Type B pancreatic cell (in vitro differentiated cells): ENCODE data around the gene ARHGEF10L. TPM values are rescaled to one million over a fixed set of nuclear protein-coding genes. Genes with fewer than 3 reads are reported as not detected.

Experiments used
- DNase-seq: peaks from one replicate; pipeline ENCODE4 v3.0.0; 2021; ENCODE audit warnings: mixed read lengths; ENCODE audit not compliant: unreplicated experiment; ENCODE audit errors: extremely low spot score
- H3K27ac Mint-ChIP-seq: 2 replicates; pipeline ENCODE4 v1.8.0; 2021; ENCODE audit warnings: mild to moderate bottlenecking, mixed read lengths
- H3K27me3 Mint-ChIP-seq: 2 replicates; pipeline ENCODE4 v1.8.0; 2021; ENCODE audit warnings: mixed read lengths
- H3K36me3 Mint-ChIP-seq: 2 replicates; pipeline ENCODE4 v1.8.0; 2021; ENCODE audit warnings: mixed read lengths
- H3K4me1 Mint-ChIP-seq: one replicate; pipeline ENCODE4 v1.8.0; 2021; ENCODE audit warnings: mixed read lengths; ENCODE audit not compliant: unreplicated experiment
- H3K4me3 Mint-ChIP-seq: 2 replicates; pipeline ENCODE4 v1.8.0; 2021; ENCODE audit warnings: mild to moderate bottlenecking, mixed read lengths
- H3K9me3 Mint-ChIP-seq: 2 replicates; pipeline ENCODE4 v1.8.0; 2021; ENCODE audit warnings: mixed read lengths
- total RNA-seq: library from RNA; stranded (reverse); gene quantifications from 2 replicates; pipeline ENCODE4 v1.2.1, GENCODE V29; 2021; ENCODE audit warnings: low replicate concordance
- TF ChIP-seq, protein P1 (sequence below): fragments of 200-600 bp; sonication (generic); conservative IDR thresholded peaks from 2 replicates; pipeline ENCODE4 v1.5.0; 2021; ENCODE audit warnings: antibody characterized with exemption, mild to moderate bottlenecking

Gene ARHGEF10L
- total RNA-seq, 1 donor from 2014 or later: 36.0 TPM

GRCh38 chr1:17668195-17668594, 128.7 kb downstream of the ARHGEF10L start:
- Mint-ChIP-seq H3K36me3 (no peaks in the 10 kb centered on the region), H3K9me3 (no peaks in the 10 kb centered on the region), H3K27ac (peak overlapping the region; percentile 26), H3K27me3 (no peaks in the 10 kb centered on the region), H3K4me1 (peaks cover 26% of the 10 kb centered on the region), H3K4me3 (no peak overlapping the region)
- no peak for DNase-seq
- TF ChIP-seq, protein P1, sequence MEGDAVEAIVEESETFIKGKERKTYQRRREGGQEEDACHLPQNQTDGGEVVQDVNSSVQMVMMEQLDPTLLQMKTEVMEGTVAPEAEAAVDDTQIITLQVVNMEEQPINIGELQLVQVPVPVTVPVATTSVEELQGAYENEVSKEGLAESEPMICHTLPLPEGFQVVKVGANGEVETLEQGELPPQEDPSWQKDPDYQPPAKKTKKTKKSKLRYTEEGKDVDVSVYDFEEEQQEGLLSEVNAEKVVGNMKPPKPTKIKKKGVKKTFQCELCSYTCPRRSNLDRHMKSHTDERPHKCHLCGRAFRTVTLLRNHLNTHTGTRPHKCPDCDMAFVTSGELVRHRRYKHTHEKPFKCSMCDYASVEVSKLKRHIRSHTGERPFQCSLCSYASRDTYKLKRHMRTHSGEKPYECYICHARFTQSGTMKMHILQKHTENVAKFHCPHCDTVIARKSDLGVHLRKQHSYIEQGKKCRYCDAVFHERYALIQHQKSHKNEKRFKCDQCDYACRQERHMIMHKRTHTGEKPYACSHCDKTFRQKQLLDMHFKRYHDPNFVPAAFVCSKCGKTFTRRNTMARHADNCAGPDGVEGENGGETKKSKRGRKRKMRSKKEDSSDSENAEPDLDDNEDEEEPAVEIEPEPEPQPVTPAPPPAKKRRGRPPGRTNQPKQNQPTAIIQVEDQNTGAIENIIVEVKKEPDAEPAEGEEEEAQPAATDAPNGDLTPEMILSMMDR: no peak

DNA sequence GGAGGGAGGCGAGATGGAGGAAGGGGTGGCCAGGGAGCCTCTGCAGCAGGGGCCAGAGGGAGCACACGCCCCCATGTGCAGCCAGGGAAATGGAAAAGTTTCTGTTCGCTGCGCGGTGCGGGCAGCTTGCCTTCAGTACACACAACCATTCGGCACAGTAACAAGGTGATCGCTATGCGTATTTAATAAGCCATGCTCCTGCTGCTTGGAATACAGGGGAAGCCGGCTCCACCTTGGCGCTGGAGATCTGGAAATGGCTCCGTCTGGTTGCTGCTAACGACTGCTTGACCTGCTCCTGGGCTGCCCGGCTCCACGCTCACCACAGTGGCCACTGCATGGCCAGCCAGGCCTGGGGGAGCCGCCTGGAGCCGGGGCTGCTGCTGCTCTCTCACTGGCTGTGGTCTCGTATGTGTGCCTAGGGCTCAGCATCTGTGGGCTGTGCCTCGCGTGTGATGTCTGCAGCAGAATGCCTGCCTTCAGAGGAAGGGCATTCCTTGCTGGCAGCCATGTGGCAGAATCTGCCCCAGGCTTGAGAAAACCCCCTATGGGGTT, 129.2 kb downstream of the ARHGEF10L start:
- Mint-ChIP-seq H3K36me3 (no peaks in the 10 kb centered on the region), H3K4me1 (peaks cover 29% of the 10 kb centered on the region), H3K9me3 (no peaks in the 10 kb centered on the region), H3K27me3 (no peaks in the 10 kb centered on the region), H3K27ac (no peak overlapping the region), H3K4me3 (no peak overlapping the region)
- TF ChIP-seq, protein P1: no peak
- no peak for DNase-seq

GRCh38 chr1:17669305-17669704, 129.8 kb downstream of the ARHGEF10L start:
- Mint-ChIP-seq H3K27ac (no peak overlapping the region), H3K9me3 (no peaks in the 10 kb centered on the region)

DNA sequence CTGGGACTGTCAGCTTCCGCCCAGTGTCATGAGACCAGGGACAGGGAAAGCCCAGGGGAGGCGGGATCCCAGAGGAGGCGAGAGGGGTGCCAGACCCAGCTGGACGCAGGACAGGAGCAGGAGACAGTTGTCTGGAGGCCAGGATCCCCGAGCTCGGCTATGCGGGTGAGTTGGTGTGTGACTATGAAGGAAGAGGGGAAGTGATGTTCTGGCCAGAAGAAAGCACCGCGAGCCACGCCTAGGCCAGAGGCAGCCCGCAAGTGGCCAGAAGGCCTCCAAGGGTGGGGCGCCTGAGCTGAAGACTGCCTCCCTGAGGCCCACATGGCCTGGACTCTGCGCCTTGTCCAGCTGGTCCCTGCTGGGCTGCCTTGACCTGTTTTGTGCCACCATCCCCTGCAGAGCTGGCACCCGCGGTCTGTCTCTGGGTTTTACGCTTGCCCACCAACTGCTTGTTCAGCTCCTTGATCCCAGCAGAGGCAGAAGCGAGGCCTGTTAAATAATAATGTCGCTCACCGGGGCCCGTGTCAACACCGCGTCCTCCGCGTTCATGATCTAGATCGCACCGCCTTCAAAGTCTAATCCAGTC, 130.5 kb downstream of the ARHGEF10L start:
- no peaks in the 10 kb centered on the region for H3K27me3 Mint-ChIP-seq
- no peak for DNase-seq
- TF ChIP-seq, protein P1: no peak
- H3K4me3 Mint-ChIP-seq: no peak overlapping the region
- H3K9me3 Mint-ChIP-seq: no peaks in the 10 kb centered on the region
- no peak overlapping the region for H3K27ac Mint-ChIP-seq
- peaks cover 34% of the 10 kb centered on the region for H3K4me1 Mint-ChIP-seq
- no peaks in the 10 kb centered on the region for H3K36me3 Mint-ChIP-seq

More at GRCh38 chr1:17669305-17669704, 129.8 kb downstream of the ARHGEF10L start:
- H3K4me1 Mint-ChIP-seq: peaks cover 29% of the 10 kb centered on the region
- H3K4me3 Mint-ChIP-seq: no peak overlapping the region
- TF ChIP-seq, protein P1: no peak
- H3K36me3 Mint-ChIP-seq: no peaks in the 10 kb centered on the region
- no peak for DNase-seq
- no peaks in the 10 kb centered on the region for H3K27me3 Mint-ChIP-seq

- no peak for DNase-seq
- Mint-ChIP-seq H3K27ac (no peak overlapping the region), H3K36me3 (no peaks in the 10 kb centered on the region), H3K9me3 (no peaks in the 10 kb centered on the region), H3K27me3 (no peaks in the 10 kb centered on the region), H3K4me1 (peaks cover 34% of the 10 kb centered on the region), H3K4me3 (no peak overlapping the region)
- TF ChIP-seq, protein P1: no peak
Observed at GRCh38 chr1:17670587-17671313, 131.3 kb downstream of the ARHGEF10L start.
